Left lung (tissue), 10 donors: ENCODE results near the gene CREB3L2. TPM values are rescaled to one million over a fixed set of nuclear protein-coding genes. Genes with fewer than 3 reads are reported as not detected.

ENCODE experiments used
- ATAC-seq: fragments of 200-7000 bp; cut with Tn5 transposase; one replicate; pipeline ENCODE4 v1.9.1; 2020; ENCODE audit warnings: moderate library complexity
- DNase-seq, 4 donors: peaks; one replicate each; pipeline ENCODE4 v3.0.0-alpha.2; 2013 to 2020
- H3K27ac ChIP-seq, 2 donors: fragments of 200-600 bp; sonication (generic) in 1 of 2; one replicate each; pipeline versions ENCODE4 v1.5.0 to v1.8.0; 2020 to 2021
- H3K27me3 ChIP-seq, 2 donors: fragments of 200-600 bp; sonication (generic) in 1 of 2; one replicate each; pipeline versions ENCODE4 v1.5.0 to v1.8.0; 2020 to 2021
- H3K36me3 ChIP-seq, 2 donors: fragments of 200-600 bp; sonication (generic) in 1 of 2; one replicate each; pipeline versions ENCODE4 v1.5.0 to v1.8.0; 2020 to 2021
- H3K4me1 ChIP-seq, 2 donors: fragments of 200-600 bp; one replicate each; pipeline ENCODE4 v1.8.0; 2021
- H3K4me3 ChIP-seq, 2 donors: fragments of 200-600 bp; sonication (generic) in 1 of 2; one replicate each; pipeline versions ENCODE4 v1.5.0 to v1.8.0; 2020 to 2021; ENCODE audit warnings: mild to moderate bottlenecking in 1 of 2
- H3K9me3 ChIP-seq, 2 donors: fragments of 200-600 bp; sonication (generic) in 1 of 2; one replicate each; pipeline versions ENCODE4 v1.5.0 to v1.8.0; 2020 to 2021
- intact Hi-C, 2 donors: fragments of 100-400 bp; cut with DNase I; formaldehyde crosslinking; loops; one replicate each; pipeline versions ENCODE4 v1.11.2 to v1.14.2; 2022
- polyA plus RNA-seq, 6 donors: library from polyadenylated mRNA; unstranded; fragments of 120-200 nt; gene quantifications; one replicate each; pipeline ENCODE4 v1.2.1, GENCODE V29; 2013; ENCODE audit not compliant: insufficient read length in 6 of 6
- total RNA-seq, 2 donors: library from RNA; stranded (reverse); fragmentation: NEBNext Ultra II Directional; extraction: Animal tissue kit (Norgen Biotek cat#: 25700); gene quantifications; one replicate each; pipeline ENCODE4 v1.2.1, GENCODE V29; 2021
- TF ChIP-seq, protein P1 (sequence below), 2 donors: fragments of 200-600 bp; sonication (generic) in 1 of 2; IDR thresholded peaks; one replicate each; pipeline versions ENCODE4 v1.5.0 to v1.8.0; 2021; ENCODE audit warnings: antibody characterized with exemption in 2 of 2
- donor health status: DM: no; HTN: yes; CAD: no.
- donor health status: DM: no; HTN: no; CAD: no.

Gene CREB3L2
- total and polyA plus RNA-seq, 8 donors, result 49.9 to 62.7 (median 58.9) TPM

DNA sequence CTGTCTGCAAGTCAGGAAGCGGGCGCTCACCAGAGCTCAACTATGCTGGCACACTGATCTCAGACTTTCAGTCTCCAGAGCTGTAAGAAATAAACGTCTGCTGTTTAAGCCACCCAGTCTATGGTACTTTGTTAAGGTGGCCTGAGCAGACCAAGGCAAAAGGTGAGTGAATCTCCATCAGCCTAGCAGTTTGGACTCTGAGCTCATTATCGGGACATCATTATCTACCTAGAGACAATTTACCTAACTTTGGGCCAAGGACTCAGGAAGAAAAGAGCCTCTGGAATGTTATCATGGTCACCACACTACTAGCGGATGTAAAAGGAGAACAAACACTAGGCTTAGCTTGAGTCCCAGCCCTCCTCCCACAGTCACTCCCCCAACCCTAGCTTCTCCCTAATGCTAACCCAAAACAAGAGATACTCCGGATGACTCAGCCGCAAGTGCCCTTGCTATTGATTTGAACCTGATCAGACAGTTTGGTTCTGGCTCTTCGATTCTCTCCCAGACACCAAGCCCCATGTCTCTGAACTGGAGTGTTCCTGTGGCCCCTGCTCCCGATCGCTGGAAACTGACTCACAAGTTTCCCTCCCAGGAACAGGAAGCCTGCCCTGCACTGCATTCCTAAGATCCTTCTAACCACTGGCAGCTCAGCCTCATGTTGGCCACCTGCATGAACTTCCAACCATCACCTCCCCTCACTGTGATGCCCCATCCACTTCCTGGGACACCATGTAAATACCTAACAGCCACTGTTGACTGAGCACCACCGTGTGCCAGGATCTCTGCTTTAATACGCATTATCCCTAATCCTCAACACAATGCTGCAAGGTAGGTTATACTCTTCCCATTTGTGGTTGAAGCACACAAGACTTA is 34.5 kb downstream of the CREB3L2 start:
- Histone ChIP-seq H3K4me3 (no peak overlapping the region), H3K27ac (no peak overlapping the region), H3K9me3 (no peaks in the 10 kb centered on the region), H3K36me3 (no peaks in the 10 kb centered on the region), H3K27me3 (no peaks in the 10 kb centered on the region), H3K4me1 (peaks cover 30 to 33% of the 10 kb centered on the region in 2 donors)
- TF ChIP-seq, protein P1, sequence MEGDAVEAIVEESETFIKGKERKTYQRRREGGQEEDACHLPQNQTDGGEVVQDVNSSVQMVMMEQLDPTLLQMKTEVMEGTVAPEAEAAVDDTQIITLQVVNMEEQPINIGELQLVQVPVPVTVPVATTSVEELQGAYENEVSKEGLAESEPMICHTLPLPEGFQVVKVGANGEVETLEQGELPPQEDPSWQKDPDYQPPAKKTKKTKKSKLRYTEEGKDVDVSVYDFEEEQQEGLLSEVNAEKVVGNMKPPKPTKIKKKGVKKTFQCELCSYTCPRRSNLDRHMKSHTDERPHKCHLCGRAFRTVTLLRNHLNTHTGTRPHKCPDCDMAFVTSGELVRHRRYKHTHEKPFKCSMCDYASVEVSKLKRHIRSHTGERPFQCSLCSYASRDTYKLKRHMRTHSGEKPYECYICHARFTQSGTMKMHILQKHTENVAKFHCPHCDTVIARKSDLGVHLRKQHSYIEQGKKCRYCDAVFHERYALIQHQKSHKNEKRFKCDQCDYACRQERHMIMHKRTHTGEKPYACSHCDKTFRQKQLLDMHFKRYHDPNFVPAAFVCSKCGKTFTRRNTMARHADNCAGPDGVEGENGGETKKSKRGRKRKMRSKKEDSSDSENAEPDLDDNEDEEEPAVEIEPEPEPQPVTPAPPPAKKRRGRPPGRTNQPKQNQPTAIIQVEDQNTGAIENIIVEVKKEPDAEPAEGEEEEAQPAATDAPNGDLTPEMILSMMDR (IDR thresholded peaks at IDR 0.05), result no peak
- intact Hi-C loops, result no loop called here
- no peak for DNase-seq
- ATAC-seq, result no peak

DNA sequence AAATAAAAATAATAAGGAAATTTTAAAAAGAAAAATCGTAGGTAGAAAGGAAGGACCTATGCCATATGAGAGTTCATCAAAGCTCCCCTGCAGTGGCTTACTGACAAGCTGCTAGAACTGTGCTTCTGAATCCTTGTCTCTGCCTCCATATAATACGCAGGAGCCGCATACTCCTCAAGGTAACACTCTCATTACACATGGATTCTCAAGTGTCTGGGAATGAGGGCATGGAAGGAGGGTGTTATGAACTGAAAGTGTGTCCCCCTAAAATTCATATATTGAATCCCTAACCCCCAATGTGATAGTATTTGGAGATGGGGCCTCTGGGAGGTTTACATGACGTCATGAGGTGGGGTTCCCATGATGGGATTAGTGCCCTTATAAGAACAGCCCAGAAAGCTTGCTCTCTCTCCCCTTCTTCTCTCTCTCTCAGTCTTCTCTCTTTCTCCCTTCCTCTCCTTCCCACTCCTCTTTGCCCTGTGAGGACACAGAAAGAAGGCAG is 35.2 kb downstream of the CREB3L2 start:
- TF ChIP-seq, protein P1 (IDR thresholded peaks at IDR 0.05), result no peak
- no peaks in the 10 kb centered on the region for H3K9me3 ChIP-seq
- intact Hi-C loops, result no loop called here
- DNase-seq (no peak), ATAC-seq (no peak)
- no peak overlapping the region for H3K4me3 ChIP-seq
- H3K36me3 ChIP-seq, result no peaks in the 10 kb centered on the region
- no peak overlapping the region for H3K27ac ChIP-seq
- H3K27me3 ChIP-seq, result no peaks in the 10 kb centered on the region
- peaks cover 30 to 39% of the 10 kb centered on the region in 2 donors for H3K4me1 ChIP-seq

DNA sequence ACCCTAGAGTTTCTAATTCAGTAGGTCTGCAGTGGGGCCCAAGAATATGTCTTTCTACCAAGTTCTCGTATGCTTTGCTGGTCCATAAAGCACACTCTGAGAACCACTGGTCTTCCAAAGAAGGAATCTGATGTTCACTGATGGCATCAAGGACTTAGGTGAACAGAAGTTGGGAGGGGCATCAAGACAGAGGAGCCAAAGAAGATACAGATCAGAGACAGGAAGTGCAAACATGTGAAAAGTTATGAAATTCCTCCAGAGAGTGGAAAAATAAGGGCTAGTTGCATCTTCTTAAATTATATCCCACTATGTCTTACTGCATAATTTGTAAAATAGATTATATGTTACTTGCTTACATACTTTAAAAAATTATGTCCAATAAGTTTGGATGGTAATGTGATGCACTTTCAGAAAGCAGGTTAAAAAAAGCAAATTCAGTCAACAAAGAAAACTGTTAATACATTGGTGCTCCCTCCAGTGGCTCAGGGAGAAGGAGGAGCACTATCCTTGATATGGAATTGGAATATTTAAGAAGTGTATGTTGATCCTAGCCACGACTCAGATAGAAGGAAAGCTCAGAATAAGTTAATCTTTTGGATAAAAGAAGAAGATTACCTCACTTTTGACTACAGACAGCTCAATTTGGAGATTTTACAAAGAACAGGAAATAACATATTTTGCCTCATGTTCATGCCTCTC is 35.8 kb downstream of the CREB3L2 start:
- TF ChIP-seq, protein P1 (IDR thresholded peaks at IDR 0.05), result no peak
- Histone ChIP-seq H3K27me3 (no peaks in the 10 kb centered on the region), H3K36me3 (no peaks in the 10 kb centered on the region), H3K4me1 (peaks cover 30 to 45% of the 10 kb centered on the region in 2 donors), H3K9me3 (no peaks in the 10 kb centered on the region), H3K4me3 (no peak overlapping the region), H3K27ac (no peak overlapping the region)
- DNase-seq (no peak), ATAC-seq (no peak)
- intact Hi-C loops, result no loop called here

DNA sequence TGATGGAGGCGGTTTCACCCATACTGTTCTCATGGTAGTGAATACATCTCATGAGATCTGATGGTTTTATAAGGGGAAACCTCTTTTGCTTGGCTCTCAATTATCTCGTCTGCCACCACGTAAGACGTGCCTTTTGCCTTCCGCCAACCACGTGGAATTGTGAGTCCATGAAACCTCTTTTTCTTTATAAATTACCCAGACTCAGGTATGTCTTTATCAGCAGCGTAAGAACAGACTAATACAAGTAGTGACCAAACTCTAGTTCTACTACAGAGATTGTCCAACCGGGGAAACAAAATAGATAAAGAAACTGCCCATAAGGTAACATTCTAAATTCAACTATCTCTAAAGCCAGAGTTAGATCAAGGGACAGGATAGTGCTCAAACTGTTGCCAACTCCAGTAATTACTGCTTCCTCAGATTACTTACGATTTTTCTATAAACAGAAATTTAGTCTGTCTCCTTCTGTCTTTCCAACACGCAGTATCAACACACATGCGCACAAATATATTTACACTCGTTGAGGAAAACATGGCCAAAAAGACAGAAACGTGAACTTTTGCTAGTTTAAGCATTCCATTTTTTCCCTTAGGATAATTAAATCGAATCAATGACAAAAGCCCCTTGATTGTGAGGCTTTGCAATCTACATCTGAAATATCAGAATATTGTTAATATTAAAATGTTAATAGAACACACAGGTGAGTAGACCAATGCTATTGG is 36.9 kb downstream of the CREB3L2 start:
- intact Hi-C loops, result no loop called here
- no peaks in the 10 kb centered on the region for H3K9me3 ChIP-seq
- ATAC-seq, result no peak
- no peaks in the 10 kb centered on the region for H3K27me3 ChIP-seq
- peaks cover 19 to 39% of the 10 kb centered on the region in 2 donors for H3K4me1 ChIP-seq
- DNase-seq, result no peak
- no peaks in the 10 kb centered on the region for H3K36me3 ChIP-seq
- no peak overlapping the region for H3K27ac ChIP-seq
- TF ChIP-seq, protein P1 (IDR thresholded peaks at IDR 0.05), result no peak
- H3K4me3 ChIP-seq, result no peak overlapping the region
